Skin epidermis (tissue), 12 donors: ENCODE data around the gene WDR88.
"Not testable (repeated sequence)": the region's sequence is repeated elsewhere in the genome, so short reads cannot be mapped to it uniquely, and the experiment has no call there.

ENCODE experiments used
- H3K27ac ChIP-seq, 21 experiments: fragments of 200-600 bp; sonication (generic) in 11 of 21; one replicate each; pipeline ENCODE4 v1.5.0; 2020; ENCODE audit warnings: mild to moderate bottlenecking in 3 of 21, inconsistent platforms in 2 of 21, moderate library complexity in 2 of 21
- H3K4me3 ChIP-seq, 7 experiments: fragments of 200-600 bp; sonication (generic) in 2 of 7; one replicate each; pipeline ENCODE4 v1.5.0; 2020; ENCODE audit warnings: inconsistent platforms in 2 of 7, mild to moderate bottlenecking in 2 of 7, moderate library complexity in 1 of 7

Gene WDR88

DNA sequence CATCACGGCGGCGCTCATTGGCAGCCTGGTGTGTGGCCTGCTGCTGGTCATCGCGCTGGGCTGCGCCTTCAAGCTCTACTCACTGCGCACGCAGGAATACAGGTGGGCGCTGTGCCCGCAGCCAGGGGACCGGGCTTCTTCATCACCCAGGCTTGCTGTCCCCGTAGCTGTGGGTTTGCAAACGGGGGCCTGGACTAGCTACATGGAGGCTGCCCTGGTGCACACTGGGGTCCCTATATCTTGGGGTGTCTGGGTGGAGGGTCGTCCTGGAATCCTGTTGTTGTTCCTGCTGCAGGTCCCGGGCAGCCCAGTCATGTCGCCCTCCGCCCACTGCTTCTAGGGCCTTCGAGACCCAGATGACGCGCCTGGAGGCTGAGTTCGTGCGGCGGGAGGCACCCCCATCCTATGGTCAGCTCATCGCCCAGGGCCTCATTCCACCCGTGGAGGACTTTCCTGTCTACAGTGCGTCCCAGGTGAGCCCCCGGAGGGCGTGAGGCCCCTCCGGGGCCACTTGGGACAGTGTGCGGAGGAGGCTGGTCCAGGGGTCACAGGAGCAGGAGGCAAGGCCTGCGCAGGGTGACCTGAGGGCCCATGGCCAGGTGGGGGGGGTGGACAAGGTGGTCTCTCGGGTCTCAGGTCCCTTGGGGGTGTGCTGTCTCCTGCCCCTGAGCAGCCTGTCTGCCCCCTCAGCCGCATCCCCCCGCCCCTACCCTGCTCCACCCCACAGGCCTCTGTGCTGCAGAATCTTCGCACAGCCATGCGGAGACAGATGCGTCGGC is 74.5 kb downstream of the WDR88 start:
- Histone ChIP-seq H3K4me3 (no peak overlapping the region), H3K27ac (no peak overlapping the region)

DNA sequence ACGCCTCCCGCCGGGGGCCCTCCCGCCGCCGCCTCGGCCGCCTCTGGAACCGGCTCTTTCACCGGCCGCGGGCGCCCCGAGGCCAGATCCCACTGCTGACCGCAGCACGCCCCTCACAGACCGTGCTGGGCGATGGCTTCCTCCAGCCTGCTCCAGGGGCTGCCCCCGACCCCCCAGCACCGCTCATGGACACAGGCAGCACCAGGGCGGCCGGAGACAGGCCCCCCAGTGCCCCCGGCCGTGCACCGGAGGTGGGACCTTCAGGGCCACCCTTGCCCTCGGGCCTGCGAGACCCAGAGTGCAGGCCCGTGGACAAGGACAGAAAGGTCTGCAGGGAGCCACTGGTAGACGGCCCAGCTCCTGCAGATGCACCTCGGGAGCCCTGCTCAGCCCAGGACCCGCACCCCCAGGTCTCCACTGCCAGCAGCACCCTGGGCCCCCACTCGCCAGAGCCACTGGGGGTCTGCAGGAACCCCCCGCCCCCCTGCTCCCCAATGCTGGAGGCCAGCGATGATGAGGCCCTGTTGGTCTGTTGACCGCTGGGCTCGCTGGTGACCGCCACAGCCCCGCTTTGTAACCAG is 75.2 kb downstream of the WDR88 start:
- no peak overlapping the region for H3K4me3 ChIP-seq
- no peak overlapping the region for H3K27ac ChIP-seq

DNA sequence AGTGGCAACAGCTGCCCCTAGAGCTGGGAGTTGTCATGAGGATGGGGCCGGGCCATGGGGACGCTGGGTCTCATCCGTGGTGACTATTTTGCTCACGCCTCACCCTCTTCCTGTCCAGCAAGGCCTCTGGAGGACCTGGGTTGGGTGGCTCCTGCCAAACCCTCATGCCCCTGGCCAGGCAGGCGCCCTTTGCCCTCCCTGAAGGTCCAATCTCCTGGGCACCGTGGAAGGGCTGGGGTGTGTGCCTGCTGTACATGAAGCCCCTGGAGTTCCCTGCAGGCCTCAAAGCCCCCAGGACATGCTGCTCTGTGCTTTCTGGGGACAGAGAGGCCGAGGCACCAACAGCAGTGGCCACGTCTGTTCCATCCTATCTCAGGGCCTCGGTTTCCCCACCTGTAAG is 76.0 kb downstream of the WDR88 start:
- Histone ChIP-seq H3K4me3 (no peak overlapping the region), H3K27ac (no peak overlapping the region)

- no peak overlapping the region for H3K27ac ChIP-seq
Observed at GRCh38 chr19:33208371-33208895, 76.5 kb downstream of the WDR88 start.

GRCh38 chr19:33208904-33209849 is 77.3 kb downstream of the WDR88 start:
- no peak overlapping the region for H3K27ac ChIP-seq

More at GRCh38 chr19:33208371-33208895, 76.5 kb downstream of the WDR88 start:
- no peak overlapping the region for H3K4me3 ChIP-seq

DNA sequence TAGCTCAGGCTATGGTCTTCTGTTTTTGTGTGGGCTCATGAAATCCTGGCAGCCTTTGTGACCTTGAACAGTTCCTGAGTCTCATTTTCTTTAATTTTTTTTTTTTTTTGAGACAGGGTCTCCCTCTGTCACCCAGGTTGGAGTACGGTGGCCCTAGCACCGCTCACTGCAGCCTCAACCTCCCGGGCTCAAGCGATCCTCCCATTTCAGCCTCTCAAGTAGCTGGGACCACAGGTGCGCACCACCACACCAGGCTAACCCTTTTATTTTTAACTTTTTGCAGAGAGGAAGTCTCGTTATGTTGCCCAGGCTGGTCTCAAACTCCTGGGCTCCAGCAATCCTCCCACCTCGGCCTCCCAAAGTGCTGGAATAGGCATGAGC is 77.9 kb downstream of the WDR88 start:
- not testable (repeated sequence) for H3K27ac ChIP-seq, H3K4me3 ChIP-seq

More at GRCh38 chr19:33208904-33209849, 77.3 kb downstream of the WDR88 start:
- no peak overlapping the region for H3K4me3 ChIP-seq

DNA sequence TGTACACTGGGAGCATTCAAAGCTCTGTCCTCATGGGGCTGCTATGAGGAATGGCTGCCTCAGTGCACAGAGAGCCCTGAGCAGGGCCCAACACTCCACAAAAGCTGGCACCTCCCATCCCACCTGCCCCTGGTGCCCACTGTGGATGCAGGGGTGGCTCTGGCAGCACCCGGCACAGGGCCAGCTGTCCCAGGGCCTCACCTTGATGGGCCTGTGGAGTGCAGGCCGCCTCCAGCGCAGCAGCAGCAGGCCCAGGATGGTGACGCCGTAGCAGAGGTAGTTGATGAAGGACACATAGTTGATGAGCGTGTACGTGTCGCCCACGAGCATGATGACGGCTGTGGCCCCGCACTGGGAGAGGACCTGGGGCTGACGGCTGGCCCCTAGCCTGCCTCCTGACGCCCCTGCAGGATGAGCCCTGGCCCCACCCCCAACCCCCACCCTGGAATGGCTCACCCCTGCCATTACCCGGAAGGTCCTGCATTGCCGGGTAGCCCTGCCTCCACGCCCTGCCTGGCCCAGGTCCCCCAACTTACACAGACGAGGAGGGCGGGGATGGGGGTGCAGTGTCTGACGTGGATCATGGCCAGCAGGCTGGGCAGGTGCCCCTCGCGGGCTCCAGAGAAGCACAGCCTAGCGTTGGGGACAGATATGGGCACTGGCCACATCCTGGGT is 78.5 kb downstream of the WDR88 start:
- H3K4me3 ChIP-seq: no peak overlapping the region
- no peak overlapping the region for H3K27ac ChIP-seq

DNA sequence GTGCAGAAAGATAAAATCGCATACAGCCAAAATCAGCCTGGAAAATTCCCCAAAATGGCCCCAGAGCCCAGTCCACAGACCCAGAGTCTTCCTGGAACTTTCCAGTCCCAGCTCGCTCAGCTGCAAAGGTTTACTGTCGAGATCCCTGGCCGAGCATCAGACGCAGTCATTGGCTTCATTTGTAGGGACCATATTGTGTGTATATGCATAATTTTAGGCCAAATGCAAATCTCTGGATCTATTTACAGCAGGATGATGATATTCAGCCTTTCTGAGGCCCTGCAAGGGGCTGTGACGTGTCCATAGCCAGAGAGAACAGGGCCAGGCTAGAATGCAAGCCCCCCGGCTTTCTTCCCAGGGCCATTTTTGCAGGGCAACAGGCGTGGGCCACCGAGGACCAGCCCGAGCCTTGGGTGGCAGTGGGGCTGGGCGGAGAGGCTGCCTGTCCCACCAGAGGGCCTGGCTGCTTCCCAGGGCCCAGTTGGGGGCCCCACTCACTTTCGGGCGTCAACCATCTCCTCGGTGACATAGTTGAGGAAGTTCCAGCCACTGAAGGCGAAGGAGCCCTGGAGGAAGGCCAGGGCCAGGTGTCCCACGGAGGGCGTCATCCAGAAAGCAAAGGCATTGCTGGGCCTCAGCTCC is 80.0 kb downstream of the WDR88 start:
- no peak overlapping the region for H3K4me3 ChIP-seq
- no peak overlapping the region for H3K27ac ChIP-seq

GRCh38 chr19:33212436-33213172 is 80.7 kb downstream of the WDR88 start:
- Histone ChIP-seq H3K27ac (no peak overlapping the region), H3K4me3 (no peak overlapping the region)

DNA sequence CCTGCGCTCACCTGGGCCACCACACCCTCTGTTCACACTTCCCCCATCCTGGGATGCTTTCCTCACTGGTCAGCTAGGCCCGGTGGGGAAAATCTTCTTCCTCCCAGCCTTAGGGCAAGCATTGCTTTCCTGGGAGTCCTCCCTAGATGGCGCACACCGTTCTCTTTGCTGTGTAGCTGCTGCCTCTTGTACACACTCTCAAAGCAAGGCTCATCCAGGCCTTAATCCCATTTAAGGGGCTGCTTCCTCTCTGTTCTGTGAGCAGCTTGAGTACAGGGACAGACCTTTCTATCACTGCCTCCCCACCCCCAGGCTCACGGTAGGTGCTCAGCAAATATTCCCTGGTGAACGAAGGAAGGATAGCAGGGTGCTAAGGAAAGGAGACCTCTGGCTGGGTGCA is 82.7 kb downstream of the WDR88 start:
- H3K4me3 ChIP-seq: no peak overlapping the region
- no peak overlapping the region for H3K27ac ChIP-seq

GRCh38 chr19:33215438-33216197 is 83.7 kb downstream of the WDR88 start:
- Histone ChIP-seq H3K4me3 (no peak overlapping the region), H3K27ac (no peak overlapping the region)

- Histone ChIP-seq H3K27ac (no peak overlapping the region), H3K4me3 (no peak overlapping the region)
Observed at GRCh38 chr19:33216198-33216830, 84.4 kb downstream of the WDR88 start.

- H3K27ac ChIP-seq: no peak overlapping the region
Observed at GRCh38 chr19:33217881-33218280, 86.0 kb downstream of the WDR88 start.

DNA sequence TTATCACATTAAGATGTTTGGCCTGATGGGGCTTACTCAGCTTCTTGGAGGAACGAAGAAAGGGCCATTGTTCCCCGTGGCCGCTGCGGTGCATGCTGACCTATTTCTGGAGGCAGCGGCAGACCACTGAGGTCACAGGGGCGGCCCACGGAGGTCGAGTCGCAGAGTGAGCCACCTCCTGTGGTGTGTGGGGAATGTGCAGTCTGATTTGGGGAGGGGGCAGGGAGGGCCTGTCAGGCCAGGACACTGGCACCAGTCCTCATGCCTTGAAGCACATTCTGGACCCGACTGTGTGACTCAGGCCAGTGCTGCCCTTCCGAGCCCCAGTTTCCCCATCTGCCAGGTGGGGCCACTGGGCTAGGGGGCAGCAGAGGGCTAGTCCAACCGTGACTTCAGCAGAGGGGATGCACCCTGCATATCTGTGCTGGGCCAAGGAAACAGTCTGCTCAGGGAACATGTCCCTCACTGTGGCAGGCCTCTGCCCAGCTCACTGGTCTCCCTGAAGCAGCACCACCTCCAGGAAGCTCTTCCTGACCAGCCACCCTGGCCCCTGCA is 87.4 kb downstream of the WDR88 start:
- Histone ChIP-seq H3K4me3 (no peak overlapping the region), H3K27ac (no peak overlapping the region)

More at GRCh38 chr19:33217881-33218280, 86.0 kb downstream of the WDR88 start:
- no peak overlapping the region for H3K4me3 ChIP-seq

GRCh38 chr19:33220115-33220514 is 88.2 kb downstream of the WDR88 start:
- Histone ChIP-seq H3K27ac (no peak overlapping the region), H3K4me3 (no peak overlapping the region)

- Histone ChIP-seq H3K27ac (no peak overlapping the region), H3K4me3 (no peak overlapping the region)
Observed at GRCh38 chr19:33220735-33221134, 88.8 kb downstream of the WDR88 start.

- H3K4me3 ChIP-seq: no peak overlapping the region
- no peak overlapping the region for H3K27ac ChIP-seq
Observed at GRCh38 chr19:33221638-33222037, 89.7 kb downstream of the WDR88 start.
